GM10266 (cell line): Measurements from ENCODE around the gene CDHR3.
A peak's percentile ranks its signal among the peaks of the same experiment; 100 is the strongest.

Experiments
- DNase-seq: peaks from one replicate; pipeline ENCODE4 v3.0.0; 2012; ENCODE audit errors: extremely low spot score
- CTCF ChIP-seq: IDR thresholded peaks from 2 replicates; pipeline ENCODE4 v1.5.1; 2012; ENCODE audit warnings: mild to moderate bottlenecking, low read depth; ENCODE audit not compliant: control insufficient read depth, insufficient read depth; ENCODE audit errors: missing control alignments

Gene CDHR3

DNA sequence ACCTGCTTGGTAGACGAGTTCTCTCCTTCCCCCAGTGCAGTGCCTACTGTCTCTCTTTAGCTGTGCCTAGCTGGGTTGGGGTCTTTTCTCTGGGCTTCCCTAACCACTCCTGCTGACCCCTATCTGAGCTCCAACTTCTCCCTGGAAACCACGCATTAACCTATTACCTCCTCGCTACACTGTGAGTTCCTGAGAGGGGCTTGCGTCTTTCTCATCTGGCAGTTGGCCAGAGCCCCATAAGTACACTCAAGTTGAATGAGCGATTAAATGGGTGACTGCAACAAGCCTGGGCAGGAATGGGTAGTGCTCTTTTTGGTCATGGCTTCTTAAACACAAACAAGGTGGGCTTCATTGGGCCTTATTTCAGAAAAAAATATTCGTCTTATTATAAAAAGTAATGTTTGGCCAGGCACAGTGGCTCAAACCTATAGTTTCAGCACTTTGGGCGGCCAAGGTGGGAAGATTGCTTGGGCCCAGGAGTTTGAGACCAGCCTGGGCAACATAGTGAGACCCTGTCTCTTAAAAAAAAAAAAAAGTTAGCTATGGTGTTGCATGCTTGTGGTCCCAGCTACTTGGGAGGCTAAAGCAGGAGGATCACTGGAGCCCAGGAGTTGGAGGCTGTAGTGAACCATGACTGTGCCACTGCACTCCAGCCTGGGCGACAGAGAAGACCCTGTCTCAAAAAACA, 107.6 kb downstream of the CDHR3 start:
- DNase-seq: no peak
- TF ChIP-seq CTCF: no peak

- DNase-seq: peak; percentile 79
- no peak for TF ChIP-seq CTCF
Observed at GRCh38 chr7:106071356-106071998, 108.4 kb downstream of the CDHR3 start.

DNA sequence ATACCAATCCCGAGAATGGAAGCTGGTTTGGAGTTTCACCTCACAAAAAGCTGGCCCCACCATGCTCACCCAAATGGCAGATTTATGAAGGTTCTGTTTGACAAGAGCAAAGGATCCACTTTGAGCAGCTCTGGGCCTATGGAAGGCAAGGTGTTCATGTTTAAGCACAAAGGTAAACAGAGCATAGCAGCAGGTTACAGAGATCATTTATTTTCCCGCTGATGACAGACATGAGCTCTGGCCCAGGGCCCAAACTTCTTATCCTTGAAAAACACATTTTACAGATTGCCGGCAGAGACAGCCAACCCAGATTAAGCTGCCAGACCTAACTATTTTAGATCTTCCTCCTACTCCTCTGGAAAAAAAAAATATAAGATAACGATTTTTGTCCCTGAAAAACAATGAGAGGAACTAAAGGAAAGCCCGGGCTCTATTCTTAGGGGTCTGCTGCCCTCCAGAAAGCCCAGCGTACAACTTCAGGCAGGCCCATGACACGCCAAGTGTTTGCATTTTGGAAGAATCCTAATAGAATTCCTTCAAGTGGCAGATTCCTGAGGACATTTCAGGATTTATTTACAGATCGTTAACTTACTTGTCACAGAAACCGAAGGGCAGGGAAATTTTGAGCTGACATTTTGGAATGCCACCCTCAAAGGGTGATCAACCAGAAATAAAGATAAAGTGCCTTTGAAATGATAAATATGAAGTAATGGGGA, 109.1 kb downstream of the CDHR3 start:
- TF ChIP-seq CTCF: no peak
- no peak for DNase-seq

DNA sequence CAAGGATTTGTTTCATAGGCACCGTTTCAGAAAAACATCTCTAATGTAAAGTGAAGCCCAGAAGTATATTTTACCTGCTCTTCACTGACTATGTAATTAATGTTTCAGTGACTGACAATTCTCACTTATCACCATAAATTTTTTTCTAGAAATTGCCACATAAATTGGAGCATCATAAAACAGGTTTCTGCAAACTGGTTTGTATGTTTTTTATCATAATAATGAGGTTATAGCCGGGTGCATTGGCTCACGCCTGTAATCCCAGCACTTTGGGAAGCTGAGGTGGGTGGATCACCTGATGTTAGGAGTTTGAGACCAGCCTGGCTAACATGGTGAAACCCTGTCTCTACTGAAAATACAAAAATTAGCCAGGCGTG, 109.6 kb downstream of the CDHR3 start:
- TF ChIP-seq CTCF: no peak
- DNase-seq: no peak

GRCh38 chr7:106073701-106074100, 110.6 kb downstream of the CDHR3 start:
- no peak for TF ChIP-seq CTCF
- DNase-seq: no peak

- no peak for DNase-seq
- TF ChIP-seq CTCF: no peak
Observed at GRCh38 chr7:106074257-106074656, 111.2 kb downstream of the CDHR3 start.

GRCh38 chr7:106075937-106076336, 112.9 kb downstream of the CDHR3 start:
- no peak for DNase-seq

More at GRCh38 chr7:106075937-106076336, 112.9 kb downstream of the CDHR3 start:
- TF ChIP-seq CTCF: no peak
